Trophoblast cell (in vitro differentiated cells and primary cell): ENCODE data around the gene FAM168A.

Source experiments
- DNase-seq, 2 donors: peaks; one replicate each; pipeline ENCODE4 v3.0.0-alpha.2; 2016
- H2AFZ ChIP-seq: 2 replicates; pipeline ENCODE4 v1.6.1; 2013; ENCODE audit warnings: low read length, moderate library complexity, mild to moderate bottlenecking; ENCODE audit not compliant: insufficient read depth, poor library complexity
- H2AK5ac ChIP-seq: 2 replicates; pipeline ENCODE4 v1.6.1; 2013; ENCODE audit warnings: mild to moderate bottlenecking, low read length
- H2BK120ac ChIP-seq: 2 replicates; pipeline ENCODE4 v1.6.1; 2013; ENCODE audit warnings: low read length, mild to moderate bottlenecking, moderate library complexity; ENCODE audit not compliant: insufficient read depth, poor library complexity
- H2BK12ac ChIP-seq: 2 replicates; pipeline ENCODE4 v1.6.1; 2013; ENCODE audit warnings: mild to moderate bottlenecking, low read length, moderate library complexity
- H2BK5ac ChIP-seq: 2 replicates; pipeline ENCODE4 v1.6.1; 2013; ENCODE audit warnings: low read length, low read depth, moderate library complexity, mild to moderate bottlenecking; ENCODE audit not compliant: poor library complexity
- H3K14ac ChIP-seq: 2 replicates; pipeline ENCODE4 v1.6.1; 2013; ENCODE audit warnings: mild to moderate bottlenecking, low read length
- H3K18ac ChIP-seq: 2 replicates; pipeline ENCODE4 v1.6.1; 2013; ENCODE audit warnings: mild to moderate bottlenecking, low read length
- H3K23ac ChIP-seq: 2 replicates; pipeline ENCODE4 v1.6.1; 2013; ENCODE audit warnings: low read length
- H3K27ac ChIP-seq: 2 replicates; pipeline ENCODE4 v1.5.1; 2013; ENCODE audit warnings: low read depth, mild to moderate bottlenecking, inconsistent platforms, low read length, moderate library complexity
- H3K27me3 ChIP-seq: 2 replicates; pipeline ENCODE4 v1.6.1; 2013; ENCODE audit warnings: inconsistent platforms, mild to moderate bottlenecking, low read length, moderate library complexity; ENCODE audit not compliant: insufficient read depth
- H3K36me3 ChIP-seq, 2 experiments: 1 replicate in 1 of 2; 2 replicates in 1 of 2; pipeline ENCODE4 v1.6.1; 2013; ENCODE audit warnings: low read length in 2 of 2, mild to moderate bottlenecking in 2 of 2, moderate library complexity in 1 of 2; ENCODE audit not compliant: insufficient read depth in 2 of 2, control insufficient read depth in 1 of 2
- H3K4ac ChIP-seq: 2 replicates; pipeline ENCODE4 v1.6.1; 2013; ENCODE audit warnings: low read depth, mild to moderate bottlenecking, low read length, moderate library complexity
- H3K4me1 ChIP-seq, 2 experiments: 1 replicate in 1 of 2; 2 replicates in 1 of 2; pipeline ENCODE4 v1.6.1; 2013; ENCODE audit warnings: low read length in 2 of 2, mild to moderate bottlenecking in 2 of 2, moderate library complexity in 1 of 2; ENCODE audit not compliant: insufficient read depth in 2 of 2, control insufficient read depth in 1 of 2
- H3K4me2 ChIP-seq: 2 replicates; pipeline ENCODE4 v1.6.1; 2013; ENCODE audit warnings: inconsistent platforms, mild to moderate bottlenecking, low read length, moderate library complexity
- H3K4me3 ChIP-seq: 2 replicates; pipeline ENCODE4 v1.5.1; 2013; ENCODE audit warnings: mild to moderate bottlenecking, low read depth, low read length, inconsistent platforms
- H3K79me1 ChIP-seq: one replicate; pipeline ENCODE4 v1.6.1; 2013; ENCODE audit warnings: low read length
- H3K79me2 ChIP-seq: 2 replicates; pipeline ENCODE4 v1.6.1; 2013; ENCODE audit warnings: low read length, mild to moderate bottlenecking; ENCODE audit not compliant: control insufficient read depth, insufficient read depth, poor library complexity
- H3K9ac ChIP-seq: 2 replicates; pipeline ENCODE4 v1.6.1; 2013; ENCODE audit warnings: mild to moderate bottlenecking, low read length
- H3K9me3 ChIP-seq: 2 replicates; pipeline ENCODE4 v1.6.1; 2013; ENCODE audit warnings: low read depth, mild to moderate bottlenecking, control low read depth, inconsistent platforms, low read length; ENCODE audit not compliant: insufficient read depth
- H4K12ac ChIP-seq: 2 replicates; pipeline ENCODE4 v1.6.1; 2013; ENCODE audit warnings: low read depth, mild to moderate bottlenecking, low read length, moderate library complexity
- H4K8ac ChIP-seq: 2 replicates; pipeline ENCODE4 v1.6.1; 2013; ENCODE audit warnings: low read depth, mild to moderate bottlenecking, low read length, moderate library complexity
- H4K91ac ChIP-seq: one replicate; pipeline ENCODE4 v1.6.1; 2013; ENCODE audit warnings: low read depth, mild to moderate bottlenecking, low read length, moderate library complexity
- WGBS: extraction: QIAGEN DNeasy Blood & Tissue Kit; methylation state at CpG from one replicate; pipeline ENCODE4 v1.1.7; 2013; ENCODE audit warnings: missing lambda C conversion rate; ENCODE audit not compliant: insufficient read length, insufficient coverage; ENCODE audit errors: extremely low coverage; 5-methylcytosine and 5-hydroxymethylcytosine counted together

FAM168A gene

GRCh38 chr11:73379189-73379880 is 218.6 kb downstream of the FAM168A start:
- Histone ChIP-seq H2AFZ (no peak overlapping the region), H3K4me2 (no peak overlapping the region), H3K79me1 (peaks cover 10% of the 10 kb centered on the region), H3K18ac (no peak overlapping the region), H2AK5ac (no peak overlapping the region), H3K14ac (no peak overlapping the region), H3K9ac (no peak overlapping the region), H4K8ac (no peak overlapping the region), H3K4ac (no peak overlapping the region), H3K36me3 (no peaks in the 10 kb centered on the region), H4K12ac (no peak overlapping the region), H2BK120ac (no peak overlapping the region), H3K4me1 (peaks cover 13 to 16% of the 10 kb centered on the region in 2 experiments), H3K79me2 (peaks cover 8% of the 10 kb centered on the region), H3K4me3 (no peak overlapping the region), H3K9me3 (peaks cover 2% of the 10 kb centered on the region), H2BK12ac (no peak overlapping the region), H3K27me3 (no peaks in the 10 kb centered on the region), H4K91ac (no peak overlapping the region), H3K27ac (no peak overlapping the region), H2BK5ac (no peak overlapping the region), H3K23ac (no peak overlapping the region)
- DNase-seq: no peak
- WGBS: no CpG with 5 or more reads among the region's 10 CpGs

- Histone ChIP-seq H2BK120ac (peak overlapping the region; percentile 28), H3K4me1 (peaks cover 13 to 15% of the 10 kb centered on the region in 2 experiments), H3K27me3 (no peaks in the 10 kb centered on the region), H3K14ac (peak overlapping the region; percentile 73), H3K36me3 (no peaks in the 10 kb centered on the region), H3K9me3 (peaks cover 2% of the 10 kb centered on the region), H3K79me2 (peaks cover 8% of the 10 kb centered on the region), H4K91ac (peak overlapping the region; percentile 57), H3K4me2 (peak overlapping the region; percentile 93), H3K23ac (no peak overlapping the region), H3K79me1 (peaks cover 10% of the 10 kb centered on the region), H3K18ac (peak overlapping the region; percentile 77), H2AFZ (peak overlapping the region; percentile 58), H2BK5ac (peak overlapping the region; percentile 15), H2BK12ac (no peak overlapping the region), H3K27ac (no peak overlapping the region), H3K9ac (peak overlapping the region; percentile 66), H3K4me3 (peak overlapping the region; percentile 89), H2AK5ac (peak overlapping the region; percentile 1), H4K8ac (peak overlapping the region; percentile 3), H3K4ac (peak overlapping the region; percentile 41), H4K12ac (no peak overlapping the region)
- peak; percentile 47 to 63 for DNase-seq
- no CpG with 5 or more reads among the region's 56 CpGs for WGBS
Observed at GRCh38 chr11:73376803-73377629, 220.9 kb downstream of the FAM168A start.

- Histone ChIP-seq H3K14ac (peak within 1 kb of the TSS; percentile 73), H3K79me2 (peaks cover 8% of the 10 kb centered on the region), H4K91ac (peak within 1 kb of the TSS; percentile 57), H3K36me3 (no peaks in the 10 kb centered on the region), H2BK12ac (peak within 1 kb of the TSS; percentile 19), H3K18ac (peak within 1 kb of the TSS; percentile 77), H2AFZ (peak within 1 kb of the TSS; percentile 58), H3K27ac (peak within 1 kb of the TSS; percentile 19), H3K9ac (peak within 1 kb of the TSS; percentile 84), H3K23ac (no peak within 1 kb of the TSS), H4K8ac (peak within 1 kb of the TSS; percentile 40), H3K4me1 (peaks cover 13 to 15% of the 10 kb centered on the region in 2 experiments), H3K79me1 (peaks cover 10% of the 10 kb centered on the region), H2BK120ac (peak within 1 kb of the TSS; percentile 28), H3K4me3 (peak within 1 kb of the TSS; percentile 89), H3K4ac (peak within 1 kb of the TSS; percentile 41), H3K27me3 (no peaks in the 10 kb centered on the region), H4K12ac (no peak within 1 kb of the TSS), H2BK5ac (peak within 1 kb of the TSS; percentile 15), H3K4me2 (peak within 1 kb of the TSS; percentile 93), H3K9me3 (peaks cover 2% of the 10 kb centered on the region), H2AK5ac (peak within 1 kb of the TSS; percentile 55)
- peak; percentile 95 to 98 for DNase-seq
- no CpG with 5 or more reads among the region's 96 CpGs for WGBS
Observed at GRCh38 chr11:73376160-73376802, 221.6 kb downstream of the FAM168A start, which contains the start of gene RELT. Gene RELT (plus strand): TSS chr11:73376399. CDS start chr11:73389137, 12,738 bp downstream.

- no peak for DNase-seq
- peak overlapping the region; percentile 16 for H4K91ac ChIP-seq
- no peak overlapping the region for H3K4me3 ChIP-seq
- H2BK5ac ChIP-seq: no peak overlapping the region
- peaks cover 13 to 15% of the 10 kb centered on the region in 2 experiments for H3K4me1 ChIP-seq
- H3K36me3 ChIP-seq: no peaks in the 10 kb centered on the region
- H3K9me3 ChIP-seq: peaks cover 2% of the 10 kb centered on the region
- no peak overlapping the region for H4K12ac ChIP-seq
- H3K18ac ChIP-seq: no peak overlapping the region
- WGBS: no CpG with 5 or more reads among the region's 6 CpGs
- no peaks in the 10 kb centered on the region for H3K27me3 ChIP-seq
- no peak overlapping the region for H3K14ac ChIP-seq
- no peak overlapping the region for H3K9ac ChIP-seq
- peaks cover 8% of the 10 kb centered on the region for H3K79me2 ChIP-seq
- H2BK120ac ChIP-seq: no peak overlapping the region
- peak overlapping the region; percentile 37 for H3K4me2 ChIP-seq
- H3K79me1 ChIP-seq: peaks cover 10% of the 10 kb centered on the region
- peak overlapping the region; percentile 3 for H2AFZ ChIP-seq
- H2AK5ac ChIP-seq: no peak overlapping the region
- peak overlapping the region; percentile 40 for H4K8ac ChIP-seq
- no peak overlapping the region for H3K23ac ChIP-seq
- H3K27ac ChIP-seq: peak overlapping the region; percentile 19
- H3K4ac ChIP-seq: no peak overlapping the region
- H2BK12ac ChIP-seq: peak overlapping the region; percentile 19
Observed at GRCh38 chr11:73375830-73376159, 222.1 kb downstream of the FAM168A start.
